ENCODE data around the gene VKORC1. TPM values are rescaled to one million over a fixed set of nuclear protein-coding genes. Genes with fewer than 3 reads are reported as not detected.
"Not testable (repeated sequence)": the region's sequence is repeated elsewhere in the genome, so short reads cannot be mapped to it uniquely, and the experiment has no call there.

VKORC1 gene
- total RNA-seq, 1 donor from 2014 or later: 101 TPM

GRCh38 chr16:31108035-31108793 lies 13.6 kb upstream of the VKORC1 start, which contains the start of gene BCKDK:
BCKDK (plus strand) TSS chr16:31108386; CDS start chr16:31109224, 838 bp downstream.
- ATAC-seq (peak; percentile 77), DNase-seq (ENCODE audit: low spot score) (peak; percentile 79)

GRCh38 chr16:31107465-31107867 lies 12.9 kb upstream of the VKORC1 start:
- ATAC-seq: no peak
- DNase-seq (ENCODE audit: low spot score): no peak

GRCh38 chr16:31106509-31107464 lies 12.2 kb upstream of the VKORC1 start:
- ATAC-seq: no peak
- DNase-seq (ENCODE audit: low spot score): no peak

GRCh38 chr16:31105677-31106213 lies 11.1 kb upstream of the VKORC1 start:
- DNase-seq (ENCODE audit: low spot score): peak; percentile 97
- ATAC-seq: peak; percentile 90

- ATAC-seq; DNase-seq (ENCODE audit: low spot score): not testable (repeated sequence)
These were observed 6.5 kb upstream of the VKORC1 start for GRCh38 chr16:31100876-31101641.

- DNase-seq (ENCODE audit: low spot score) (no peak), ATAC-seq (no peak)
These were observed 5.5 kb upstream of the VKORC1 start for GRCh38 chr16:31099860-31100638.

- ATAC-seq: peak; percentile 19
- no peak for DNase-seq (ENCODE audit: low spot score)
These were observed 541 bp downstream of the VKORC1 start for GRCh38 chr16:31094088-31094423.

GRCh38 chr16:31093132-31093703 lies 1.4 kb downstream of the VKORC1 start:
- DNase-seq (ENCODE audit: low spot score) (peak; percentile 78), ATAC-seq (peak; percentile 57)

- no peak for ATAC-seq
- no peak for DNase-seq (ENCODE audit: low spot score)
These were observed 2.3 kb downstream of the VKORC1 start for GRCh38 chr16:31092330-31092729.

GRCh38 chr16:31090540-31090939 lies 4.1 kb downstream of the VKORC1 start:
- DNase-seq (ENCODE audit: low spot score) (no peak), ATAC-seq (no peak)

- DNase-seq (ENCODE audit: low spot score) (no peak), ATAC-seq (no peak)
These were observed 5.4 kb downstream of the VKORC1 start for GRCh38 chr16:31089199-31089598.

- DNase-seq (ENCODE audit: low spot score): no peak
- peak; percentile 5 for ATAC-seq
These were observed 6.0 kb downstream of the VKORC1 start, which contains the start of gene PRSS53 for GRCh38 chr16:31088459-31089183. PRSS53 (minus strand) TSS chr16:31088943; CDS start chr16:31088809, 134 bp downstream.

- ATAC-seq (no peak), DNase-seq (ENCODE audit: low spot score) (no peak)
These were observed 6.6 kb downstream of the VKORC1 start for GRCh38 chr16:31087971-31088370.

GRCh38 chr16:31087481-31087880 lies 7.1 kb downstream of the VKORC1 start:
- ATAC-seq (no peak), DNase-seq (ENCODE audit: low spot score) (no peak)

- DNase-seq (ENCODE audit: low spot score): no peak
- no peak for ATAC-seq
These were observed 8.0 kb downstream of the VKORC1 start for GRCh38 chr16:31086629-31086906.

- no peak for DNase-seq (ENCODE audit: low spot score)
- ATAC-seq: no peak
These were observed 8.5 kb downstream of the VKORC1 start for GRCh38 chr16:31085873-31086628.

- no peak for ATAC-seq
- DNase-seq (ENCODE audit: low spot score): no peak
These were observed 9.2 kb downstream of the VKORC1 start for GRCh38 chr16:31085411-31085810.

- ATAC-seq (peak; percentile 14), DNase-seq (ENCODE audit: low spot score) (no peak)
These were observed 9.9 kb downstream of the VKORC1 start for GRCh38 chr16:31084584-31085302.

All from left lobe of liver (tissue), 2 donors.